Right lung (tissue), 5 donors: ENCODE results near the gene ASCC1. TPM values are rescaled to one million over a fixed set of nuclear protein-coding genes. Genes with fewer than 3 reads are reported as not detected.
"Not testable (repeated sequence)": the region's sequence is repeated elsewhere in the genome, so short reads cannot be mapped to it uniquely, and the experiment has no call there.

Source experiments
- DNase-seq, 2 donors: peaks; one replicate each; pipeline ENCODE4 v3.0.0-alpha.2; 2013
- polyA plus RNA-seq, 5 donors: library from polyadenylated mRNA; unstranded; fragments of 120-200 nt; gene quantifications; one replicate each; pipeline versions ENCODE4 v1.2.1 to v1.2.3, GENCODE V29; 2013; ENCODE audit warnings: inconsistent platforms in 1 of 5, low replicate concordance in 1 of 5; ENCODE audit not compliant: insufficient read length in 5 of 5, insufficient read depth in 1 of 5

The ASCC1 gene
- polyA plus RNA-seq, 5 donors: 32.3 to 46.1 (median 40.9) TPM

GRCh38 chr10:72250666-72251065 is 34.6 kb upstream of the ASCC1 start:
- DNase-seq: no peak

GRCh38 chr10:72249176-72249862 is 33.2 kb upstream of the ASCC1 start:
- DNase-seq: not testable (repeated sequence)

- DNase-seq: no peak
Measured at GRCh38 chr10:72248468-72249151, 32.5 kb upstream of the ASCC1 start.

DNA sequence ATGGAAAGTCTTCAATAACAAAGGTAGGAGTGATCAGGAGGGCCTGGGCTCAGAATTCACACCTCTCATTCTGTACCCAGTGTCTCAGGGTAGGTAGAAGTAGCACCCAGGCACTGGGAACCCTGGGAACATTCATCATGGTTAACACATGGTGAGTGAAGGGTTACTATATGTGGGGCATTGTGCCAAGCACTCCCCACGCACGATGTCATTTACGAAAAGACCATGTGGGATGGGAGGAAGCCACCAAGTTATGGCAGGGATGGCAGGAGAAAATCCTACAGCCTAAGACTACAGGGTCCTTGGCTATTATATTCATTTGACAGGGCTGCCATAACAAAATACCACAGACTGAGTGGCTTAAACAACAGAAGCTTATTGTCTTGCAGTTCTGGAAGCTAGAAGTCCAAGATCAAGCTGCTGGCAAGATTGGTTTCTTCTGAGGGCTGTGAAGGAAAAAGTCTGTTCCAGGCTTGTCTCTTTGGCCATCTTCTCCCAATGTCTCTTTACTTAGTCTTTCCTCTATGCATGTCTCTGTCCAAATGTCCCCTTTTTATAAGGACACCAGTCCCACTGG is 30.0 kb upstream of the ASCC1 start:
- DNase-seq: no peak

GRCh38 chr10:72244573-72245038 is 28.5 kb upstream of the ASCC1 start:
- no peak for DNase-seq

GRCh38 chr10:72243822-72244437 is 27.9 kb upstream of the ASCC1 start:
- DNase-seq: peak in 1 of 2 donors; percentile 74

GRCh38 chr10:72242675-72243074 is 26.6 kb upstream of the ASCC1 start:
- no peak for DNase-seq

DNA sequence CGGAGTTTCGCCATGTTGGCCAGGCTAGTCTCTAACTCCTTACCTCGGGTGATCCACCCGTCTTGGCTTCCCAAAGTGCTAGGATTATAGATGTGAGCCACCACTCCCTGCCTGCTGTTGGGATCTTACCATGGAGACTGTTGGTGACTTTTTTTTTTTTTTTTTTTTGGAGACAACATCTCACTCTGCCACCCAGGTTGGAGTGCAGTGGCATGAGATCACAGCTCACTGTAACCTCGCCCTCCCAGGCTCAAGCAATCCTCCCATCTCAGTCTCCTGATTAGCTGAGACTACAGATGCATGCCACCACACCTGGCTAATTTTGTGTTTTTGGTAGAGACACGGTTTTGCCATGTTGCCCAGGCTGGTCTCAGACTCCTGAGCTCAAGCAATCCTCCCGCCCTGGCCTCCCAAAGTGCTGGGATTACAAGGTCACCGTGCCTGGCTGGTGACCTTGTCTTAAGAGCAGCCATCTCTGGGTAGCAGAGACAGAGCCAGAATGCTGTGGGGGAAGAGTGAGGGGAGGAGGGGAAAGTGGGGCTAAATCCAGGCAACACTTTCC is 25.7 kb upstream of the ASCC1 start:
- no peak for DNase-seq

- DNase-seq: no peak
Measured at GRCh38 chr10:72240371-72240770, 24.3 kb upstream of the ASCC1 start.

- DNase-seq: no peak
Measured at GRCh38 chr10:72239409-72239808, 23.3 kb upstream of the ASCC1 start.

DNA sequence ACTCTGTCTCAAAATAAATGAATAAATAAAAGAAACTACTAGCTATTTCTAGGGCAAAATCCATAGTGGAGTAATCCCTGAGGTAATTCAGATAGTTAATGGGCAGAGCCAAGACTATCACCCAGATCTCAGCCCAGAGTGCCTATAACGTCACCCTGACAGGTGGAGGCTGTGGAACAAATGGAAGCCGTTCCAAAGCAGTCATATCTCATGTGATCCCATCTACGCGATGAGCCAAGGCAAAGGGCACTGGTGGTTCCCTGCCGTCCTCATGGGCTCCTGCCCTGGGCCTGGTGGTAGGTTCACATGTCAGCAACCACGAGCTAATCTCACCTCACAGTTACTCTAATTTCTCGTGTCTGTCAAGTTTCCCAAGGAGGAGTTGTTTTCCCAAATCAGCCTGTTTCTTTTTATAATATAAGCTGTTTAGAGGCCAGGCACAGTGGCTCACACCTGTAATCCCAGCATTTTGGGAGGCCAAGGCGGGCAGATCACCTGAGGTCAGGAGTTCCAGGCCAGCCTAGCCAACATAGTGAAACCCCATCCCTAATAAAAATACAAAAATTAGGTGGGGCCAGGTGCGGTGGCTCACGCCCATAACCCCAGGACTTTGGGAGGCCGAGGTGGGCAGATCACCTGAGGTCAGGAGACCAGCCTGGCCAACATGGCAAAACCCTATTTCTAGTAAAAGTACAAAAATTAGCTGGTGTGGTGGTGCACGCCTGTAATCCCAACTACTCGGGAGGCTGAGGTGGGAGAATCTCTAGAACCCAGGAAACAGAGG is 22.5 kb upstream of the ASCC1 start:
- no peak for DNase-seq

DNA sequence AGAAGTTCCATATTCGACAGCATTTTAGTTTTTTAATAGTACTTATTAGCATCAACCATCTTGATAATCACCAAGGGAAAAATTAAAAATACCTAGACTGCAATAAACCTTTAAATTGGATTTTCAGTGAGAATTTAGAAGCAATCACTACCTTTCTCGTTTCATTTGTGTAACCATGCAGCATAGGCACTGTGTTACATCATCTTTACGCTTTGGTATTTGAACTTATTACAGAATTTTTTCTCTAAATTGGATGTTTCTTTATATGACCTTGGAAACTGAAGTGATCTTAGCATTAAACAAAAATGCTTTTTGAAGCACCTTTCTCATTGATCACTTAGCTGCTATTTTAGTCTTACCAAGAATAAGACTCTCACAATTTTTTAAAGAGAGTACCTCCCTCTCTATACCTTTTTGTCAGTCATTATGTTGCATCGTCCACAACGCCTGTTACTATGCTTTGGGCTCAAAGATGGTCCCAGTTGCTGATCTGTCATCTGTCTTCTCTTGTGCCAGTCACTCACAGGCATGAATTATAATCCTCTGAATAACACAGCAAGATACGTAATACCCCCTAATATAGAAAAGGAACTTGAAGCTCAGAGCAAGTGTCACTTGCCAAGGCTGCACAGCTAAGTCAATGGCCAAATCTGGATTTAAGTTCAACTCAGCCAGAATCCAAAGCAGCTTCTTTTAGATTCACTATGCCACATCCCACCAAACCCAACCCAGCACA is 19.6 kb upstream of the ASCC1 start:
- DNase-seq: no peak

DNA sequence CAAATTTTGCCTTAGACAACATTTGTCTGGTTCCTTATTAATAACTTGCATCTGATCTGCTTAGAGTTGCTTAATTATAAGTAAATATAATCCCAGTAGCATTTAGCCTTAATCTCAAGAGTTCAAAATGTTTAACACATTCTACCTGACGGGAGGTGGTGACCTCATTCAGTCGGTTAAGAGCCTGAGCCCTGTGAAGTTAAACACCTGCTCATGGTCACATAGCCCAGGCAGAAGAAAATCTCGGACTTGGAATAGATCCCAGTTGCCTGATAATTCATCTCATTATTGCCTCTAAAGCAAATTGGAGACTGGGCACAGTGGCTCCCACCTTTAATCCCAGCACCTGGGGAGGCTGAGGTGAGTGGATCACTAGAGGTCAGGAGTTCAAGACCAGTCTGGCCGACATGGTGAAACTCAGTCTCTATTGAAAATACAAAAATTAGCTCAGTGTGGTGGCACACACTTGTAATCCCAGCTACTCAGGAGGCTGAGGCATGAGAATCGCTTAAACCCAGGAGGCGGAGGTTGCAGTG is 18.6 kb upstream of the ASCC1 start:
- DNase-seq: no peak

GRCh38 chr10:72233621-72234020 is 17.5 kb upstream of the ASCC1 start:
- no peak for DNase-seq

GRCh38 chr10:72229261-72230251 is 13.5 kb upstream of the ASCC1 start:
- DNase-seq: no peak

GRCh38 chr10:72228318-72228751 is 12.3 kb upstream of the ASCC1 start:
- DNase-seq: no peak

GRCh38 chr10:72227826-72228225 is 11.8 kb upstream of the ASCC1 start:
- no peak for DNase-seq

- no peak for DNase-seq
Measured at GRCh38 chr10:72226418-72227027, 10.4 kb upstream of the ASCC1 start.

DNA sequence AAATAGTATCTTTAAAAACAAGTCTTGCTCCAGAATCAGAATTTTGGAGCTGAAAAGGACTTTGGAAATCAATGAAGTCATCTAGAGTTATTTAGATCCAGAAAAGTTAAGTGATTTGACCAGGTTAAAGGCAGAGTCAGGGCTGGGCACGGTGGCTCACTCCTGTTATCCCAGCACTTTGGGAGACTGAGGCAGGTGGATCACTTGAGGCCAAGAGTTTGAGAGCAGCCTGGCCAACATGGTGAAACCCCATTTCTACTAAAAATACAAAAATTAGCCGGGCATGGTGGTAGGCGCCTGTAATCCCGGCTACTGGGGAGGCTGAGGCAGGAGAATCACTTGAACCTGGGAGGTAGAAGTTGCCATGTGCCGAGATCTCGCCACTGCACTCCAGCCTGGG is 8.1 kb upstream of the ASCC1 start:
- not testable (repeated sequence) for DNase-seq
